GM06990 (cell line): ENCODE measurements around the gene TUBA4B.
"Not testable (repeated sequence)": the region's sequence is repeated elsewhere in the genome, so short reads cannot be mapped to it uniquely, and the experiment has no call there.

ENCODE experiments used
- DNase-seq: peaks from one replicate; pipeline ENCODE4 v3.0.0-alpha.2; 2011; ENCODE audit not compliant: insufficient read length; ENCODE audit errors: extremely low read depth
- H3K27me3 ChIP-seq: replicated peaks from 2 replicates; pipeline ENCODE4 v1.6.0; 2011; ENCODE audit warnings: low read length; ENCODE audit not compliant: control insufficient read depth, insufficient read depth
- H3K36me3 ChIP-seq: 2 replicates; pipeline ENCODE4 v1.5.1; 2011; ENCODE audit warnings: low read length; ENCODE audit not compliant: control insufficient read depth, insufficient read depth
- H3K4me3 ChIP-seq: replicated peaks from 2 replicates; pipeline ENCODE4 v1.5.1; 2011; ENCODE audit warnings: low read depth, mild to moderate bottlenecking, control low read depth, low read length
- TF ChIP-seq, protein P1 (sequence below): IDR thresholded peaks from 2 replicates; pipeline ENCODE4 v1.5.1; 2011; ENCODE audit warnings: low read length, control low read depth, mild to moderate bottlenecking, inconsistent platforms; ENCODE audit not compliant: insufficient read depth, poor library complexity, severe bottlenecking

Gene TUBA4B

DNA sequence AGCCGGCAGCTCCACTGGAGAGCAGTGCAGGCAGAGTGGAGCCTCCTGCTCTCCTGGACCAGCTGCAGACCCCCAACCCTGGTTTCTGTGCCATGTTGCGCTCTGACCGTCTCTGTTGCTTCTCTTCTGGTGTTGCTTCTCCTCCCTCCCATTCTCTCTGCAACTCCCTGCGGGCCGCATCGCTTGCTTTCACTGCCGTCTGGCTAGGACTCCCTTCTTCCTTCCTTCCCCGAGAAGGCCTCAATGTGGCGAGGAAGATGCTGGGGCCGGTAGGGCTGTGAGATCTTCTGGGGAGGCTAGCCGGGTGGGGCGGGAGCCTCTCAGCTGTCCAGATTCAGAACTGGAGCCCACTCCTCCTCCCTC lies 32.3 kb downstream of the TUBA4B start:
- peaks cover 25% of the 10 kb centered on the region for H3K36me3 ChIP-seq
- no peaks in the 10 kb centered on the region for H3K27me3 ChIP-seq
- H3K4me3 ChIP-seq, result no peak overlapping the region
- DNase-seq, result no peak
- TF ChIP-seq, protein P1, sequence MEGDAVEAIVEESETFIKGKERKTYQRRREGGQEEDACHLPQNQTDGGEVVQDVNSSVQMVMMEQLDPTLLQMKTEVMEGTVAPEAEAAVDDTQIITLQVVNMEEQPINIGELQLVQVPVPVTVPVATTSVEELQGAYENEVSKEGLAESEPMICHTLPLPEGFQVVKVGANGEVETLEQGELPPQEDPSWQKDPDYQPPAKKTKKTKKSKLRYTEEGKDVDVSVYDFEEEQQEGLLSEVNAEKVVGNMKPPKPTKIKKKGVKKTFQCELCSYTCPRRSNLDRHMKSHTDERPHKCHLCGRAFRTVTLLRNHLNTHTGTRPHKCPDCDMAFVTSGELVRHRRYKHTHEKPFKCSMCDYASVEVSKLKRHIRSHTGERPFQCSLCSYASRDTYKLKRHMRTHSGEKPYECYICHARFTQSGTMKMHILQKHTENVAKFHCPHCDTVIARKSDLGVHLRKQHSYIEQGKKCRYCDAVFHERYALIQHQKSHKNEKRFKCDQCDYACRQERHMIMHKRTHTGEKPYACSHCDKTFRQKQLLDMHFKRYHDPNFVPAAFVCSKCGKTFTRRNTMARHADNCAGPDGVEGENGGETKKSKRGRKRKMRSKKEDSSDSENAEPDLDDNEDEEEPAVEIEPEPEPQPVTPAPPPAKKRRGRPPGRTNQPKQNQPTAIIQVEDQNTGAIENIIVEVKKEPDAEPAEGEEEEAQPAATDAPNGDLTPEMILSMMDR, result no peak

DNA sequence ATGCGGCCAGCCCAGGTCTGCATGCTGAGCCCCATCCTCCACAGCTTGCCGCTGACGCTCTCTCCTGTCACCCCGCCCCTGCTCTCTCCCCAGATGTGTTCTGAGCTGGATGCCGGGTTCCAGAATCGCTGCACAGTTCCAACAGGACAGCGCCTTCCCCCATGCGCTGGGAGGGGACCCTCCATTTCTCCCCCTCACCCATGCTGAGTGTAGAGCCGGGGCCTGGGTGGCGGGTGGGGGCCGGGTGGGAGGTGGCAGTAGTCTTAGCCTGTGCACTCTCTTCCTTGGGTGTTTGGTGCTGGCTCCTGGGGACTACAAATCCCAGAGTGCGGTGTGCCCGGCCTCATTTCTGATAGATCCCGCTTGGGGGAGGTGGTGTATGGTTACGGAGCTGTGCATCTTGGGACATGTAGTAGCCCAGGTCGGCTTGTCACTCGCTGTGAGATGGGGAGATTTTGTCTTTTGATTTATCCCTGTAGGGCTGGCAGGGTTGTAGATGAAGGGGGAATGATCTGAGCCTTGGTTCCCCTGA lies 32.9 kb downstream of the TUBA4B start:
- no peak for DNase-seq
- H3K36me3 ChIP-seq, result peaks cover 23% of the 10 kb centered on the region
- H3K4me3 ChIP-seq, result no peak overlapping the region
- TF ChIP-seq, protein P1, result no peak
- H3K27me3 ChIP-seq, result no peaks in the 10 kb centered on the region

DNA sequence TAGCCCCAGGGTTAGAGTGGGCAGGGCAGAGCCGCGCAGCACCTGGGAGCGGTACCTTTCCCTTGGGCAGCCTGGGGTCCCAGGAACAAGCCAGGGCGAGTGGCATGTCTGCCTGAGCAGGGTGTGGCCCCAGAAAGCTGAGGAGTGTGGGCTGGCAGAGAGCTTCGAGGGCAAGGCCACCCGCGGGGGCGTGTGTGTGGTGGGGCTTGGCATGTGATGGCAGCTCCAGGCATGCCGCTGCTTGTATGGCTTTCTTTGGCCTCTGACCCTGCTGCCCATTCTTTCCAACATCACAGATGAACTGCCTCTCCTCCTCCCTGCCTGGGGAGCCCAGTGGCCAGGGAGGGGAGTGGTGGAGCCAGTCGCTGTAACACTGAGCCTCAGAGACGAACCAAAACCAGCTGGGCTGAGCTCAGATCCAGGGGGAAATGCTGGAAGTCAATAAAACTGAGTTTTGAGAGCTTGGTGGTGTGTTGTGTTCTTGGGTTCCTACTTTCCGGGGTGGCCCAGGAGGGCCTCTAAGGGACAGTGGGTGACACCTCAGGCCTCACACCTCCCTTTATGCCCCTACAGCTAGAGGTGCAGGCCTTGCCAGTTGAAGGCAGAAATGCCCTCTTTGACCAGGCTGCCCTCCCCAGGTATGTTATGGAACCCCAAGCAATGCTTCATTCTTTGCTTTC lies 33.5 kb downstream of the TUBA4B start:
- TF ChIP-seq, protein P1, result no peak
- Histone ChIP-seq H3K27me3 (no peaks in the 10 kb centered on the region), H3K4me3 (no peak overlapping the region), H3K36me3 (peaks cover 20% of the 10 kb centered on the region)
- no peak for DNase-seq

DNA sequence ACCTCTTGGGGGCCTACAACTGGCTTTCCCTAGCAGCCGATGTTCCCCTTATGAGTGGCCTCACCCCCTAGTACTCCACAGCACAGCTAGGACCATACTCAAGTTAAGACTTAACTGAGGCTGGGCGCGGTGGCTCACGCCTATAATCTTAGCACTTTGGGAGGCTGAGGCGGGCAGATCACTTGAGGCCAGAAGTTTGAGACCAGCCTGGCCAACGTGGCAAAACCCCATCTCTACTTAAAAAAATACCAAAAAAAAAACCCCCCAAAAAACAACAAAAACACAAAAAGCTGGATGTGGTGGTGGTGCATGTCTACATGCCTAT lies 34.0 kb downstream of the TUBA4B start:
- H3K27me3 ChIP-seq, H3K4me3 ChIP-seq, DNase-seq: not testable (repeated sequence)
- H3K36me3 ChIP-seq, result peaks cover 19% of the 10 kb centered on the region

DNA sequence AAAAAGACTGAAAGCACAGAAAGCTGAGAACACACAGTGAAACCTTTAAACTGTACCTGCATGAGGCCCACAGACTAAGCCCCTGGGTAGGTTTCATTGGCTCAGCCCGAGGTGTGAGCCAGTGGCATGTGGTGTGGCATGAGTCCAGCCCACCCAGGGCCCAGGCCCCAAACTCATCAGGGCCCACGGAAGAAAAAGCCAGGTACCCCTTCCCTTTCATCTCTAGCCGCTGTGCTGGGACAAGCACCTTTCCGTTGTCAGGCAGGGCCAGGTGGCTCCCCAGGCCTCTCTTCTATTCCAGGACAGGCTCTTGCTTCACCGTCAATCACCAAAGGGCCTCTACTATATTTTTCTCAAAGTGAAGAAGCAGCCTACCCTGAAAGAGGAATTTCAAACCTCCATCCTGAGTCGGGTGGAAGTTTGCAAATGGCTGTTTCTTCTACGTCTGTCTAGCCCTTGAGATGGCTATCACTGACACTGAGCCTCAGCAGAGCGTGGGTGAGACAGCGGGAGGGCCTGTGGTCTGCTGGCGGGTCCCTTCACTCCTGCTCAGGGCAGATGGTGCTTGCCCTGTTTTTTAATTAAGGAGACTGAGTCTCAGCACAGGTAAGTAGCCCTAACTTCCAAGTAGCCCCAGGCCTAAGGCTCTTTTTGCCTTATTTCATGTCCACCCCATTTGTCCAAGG lies 34.7 kb downstream of the TUBA4B start:
- no peak for DNase-seq
- TF ChIP-seq, protein P1, result no peak

DNA sequence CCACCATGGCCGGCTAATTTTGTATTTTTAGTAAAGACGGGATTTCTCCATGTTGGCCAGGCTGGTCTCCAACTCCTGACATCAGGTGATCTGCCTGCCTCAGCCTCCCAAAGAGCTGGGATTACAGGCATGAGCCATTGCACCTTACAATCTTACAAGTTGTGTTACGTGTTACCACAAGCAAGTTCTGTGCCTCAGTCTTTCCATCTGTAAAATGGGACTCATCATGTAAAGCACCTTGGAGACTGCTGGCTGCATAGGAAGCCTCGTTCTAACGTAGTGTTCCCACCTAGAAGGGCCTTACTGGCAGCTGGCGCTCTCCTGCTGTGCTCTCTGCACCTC lies 36.1 kb downstream of the TUBA4B start:
- DNase-seq, result no peak
- TF ChIP-seq, protein P1, result no peak
- no peak overlapping the region for H3K4me3 ChIP-seq
- no peaks in the 10 kb centered on the region for H3K27me3 ChIP-seq
- peaks cover 11% of the 10 kb centered on the region for H3K36me3 ChIP-seq

More for the DNA sequence above, 34.7 kb downstream of the TUBA4B start:
- Histone ChIP-seq H3K36me3 (peaks cover 15% of the 10 kb centered on the region), H3K4me3 (no peak overlapping the region), H3K27me3 (no peaks in the 10 kb centered on the region)
